Measurements from ENCODE around the gene KATNB1.

- no peak for TF ChIP-seq HMGXB4 (CRISPR knock-in tag; IDR thresholded peaks at IDR 0.05; ENCODE audit: borderline replicate concordance)
- no peak for TF ChIP-seq CTCF (IDR thresholded peaks at IDR 0.05)
- TF ChIP-seq FOSL2 (IDR thresholded peaks at IDR 0.05) = no peak
- TF ChIP-seq FOSL2 (CRISPR knock-in tag; IDR thresholded peaks at IDR 0.05) = no peak
- TF ChIP-seq CEBPB (IDR thresholded peaks at IDR 0.05) = no peak
- no peak for TF ChIP-seq SMC3 (IDR thresholded peaks at IDR 0.05)
- no peak for TF ChIP-seq EP300 (IDR thresholded peaks at IDR 0.05)
- no peak for TF ChIP-seq BCL3 (IDR thresholded peaks at IDR 0.05)
- no peak for TF ChIP-seq RAD21 (conservative IDR thresholded peaks at IDR 0.05 in 1 of 2, IDR thresholded peaks at IDR 0.05 in 1 of 2)
- TF ChIP-seq POLR2AphosphoS2 (conservative IDR thresholded peaks at IDR 0.05; ENCODE audit: low read length) = no peak
- no peak for TF ChIP-seq USF2 (IDR thresholded peaks at IDR 0.05)
Measured at GRCh38 chr16:57761301-57761700, 25.7 kb downstream of the KATNB1 start.

Data from A549 (cell line).